Chondrocyte (in vitro differentiated cells): ENCODE data around the gene NCBP2. TPM values are rescaled to one million over a fixed set of nuclear protein-coding genes. Genes with fewer than 3 reads are reported as not detected.

Source experiments
- DNase-seq: peaks from one replicate; pipeline ENCODE4 v3.0.0; 2021; ENCODE audit warnings: mixed read lengths, low spot score
- H3K27ac Mint-ChIP-seq: one replicate; pipeline ENCODE4 v1.8.0; 2021; ENCODE audit warnings: mild to moderate bottlenecking, moderate library complexity, mixed read lengths; ENCODE audit not compliant: unreplicated experiment
- H3K27me3 Mint-ChIP-seq: 2 replicates; pipeline ENCODE4 v1.8.0; 2021; ENCODE audit warnings: low read depth, mixed read lengths
- H3K36me3 Mint-ChIP-seq: 2 replicates; pipeline ENCODE4 v1.8.0; 2021; ENCODE audit warnings: low read depth, mixed read lengths
- H3K4me1 Mint-ChIP-seq: 2 replicates; pipeline ENCODE4 v1.8.0; 2021; ENCODE audit warnings: low read depth, mild to moderate bottlenecking, mixed read lengths
- H3K4me3 Mint-ChIP-seq: one replicate; pipeline ENCODE4 v1.8.0; 2021; ENCODE audit warnings: mild to moderate bottlenecking, moderate library complexity, mixed read lengths; ENCODE audit not compliant: unreplicated experiment
- H3K9me3 Mint-ChIP-seq: 2 replicates; pipeline ENCODE4 v1.8.0; 2021; ENCODE audit warnings: low read depth, mixed read lengths
- CTCF ChIP-seq: fragments of 200-600 bp; sonication (generic); IDR thresholded peaks from 2 replicates; pipeline ENCODE4 v1.5.0; 2021; ENCODE audit warnings: antibody characterized with exemption, mild to moderate bottlenecking, moderate library complexity
- total RNA-seq: library from RNA; stranded (reverse); gene quantifications from 3 replicates; pipeline ENCODE4 v1.2.1, GENCODE V29; 2021

The NCBP2 gene
- total RNA-seq, 1 donor from 2014 or later = 61.5 TPM

GRCh38 chr3:196896229-196896628 lies 46.1 kb downstream of the NCBP2 start:
- DNase-seq = no peak
- H3K4me1 Mint-ChIP-seq = peaks cover 7% of the 10 kb centered on the region
- H3K27me3 Mint-ChIP-seq = no peaks in the 10 kb centered on the region
- no peak overlapping the region for H3K4me3 Mint-ChIP-seq
- no peak for TF ChIP-seq CTCF
- no peaks in the 10 kb centered on the region for H3K9me3 Mint-ChIP-seq
- H3K27ac Mint-ChIP-seq = no peak overlapping the region
- peaks cover 6% of the 10 kb centered on the region for H3K36me3 Mint-ChIP-seq

DNA sequence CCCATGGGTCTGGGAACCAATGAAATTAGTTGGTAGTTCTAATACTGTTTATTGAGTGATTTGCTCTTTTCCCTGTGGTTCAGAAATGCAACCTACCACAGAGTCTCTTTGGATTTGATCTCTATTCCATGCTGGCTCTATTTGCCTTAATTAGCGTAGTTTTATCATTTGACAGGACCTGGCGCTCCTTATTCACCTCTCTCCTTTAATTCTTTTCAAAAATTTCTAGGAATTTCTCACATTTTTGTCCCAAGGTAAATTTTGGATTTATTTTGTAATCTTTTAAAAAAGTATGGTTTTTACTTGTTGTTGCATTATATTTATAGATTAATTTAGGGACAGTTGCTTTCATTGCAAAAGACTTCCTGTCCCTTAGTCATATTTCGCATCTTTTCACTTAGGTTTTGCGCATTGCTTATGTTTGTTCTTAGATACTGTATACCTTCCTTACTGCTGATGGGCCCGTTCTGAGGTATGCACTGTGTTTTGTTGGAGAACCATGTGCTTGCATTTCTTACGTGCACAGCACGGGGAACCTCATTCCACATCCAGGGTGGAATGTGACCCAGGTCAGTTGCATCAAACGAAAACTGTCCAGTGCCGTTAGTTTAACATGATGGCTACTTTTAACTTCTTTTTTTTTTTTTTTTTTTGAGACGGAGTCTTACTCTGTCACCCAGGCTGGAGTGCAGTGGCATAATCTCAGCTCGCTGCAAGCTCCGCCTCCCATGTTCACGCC lies 47.6 kb downstream of the NCBP2 start:
- Mint-ChIP-seq H3K36me3 (peaks cover 2% of the 10 kb centered on the region), H3K9me3 (no peaks in the 10 kb centered on the region), H3K27me3 (no peaks in the 10 kb centered on the region), H3K27ac (peak overlapping the region; percentile 45), H3K4me1 (peaks cover 17% of the 10 kb centered on the region), H3K4me3 (no peak overlapping the region)
- DNase-seq = no peak
- no peak for TF ChIP-seq CTCF

DNA sequence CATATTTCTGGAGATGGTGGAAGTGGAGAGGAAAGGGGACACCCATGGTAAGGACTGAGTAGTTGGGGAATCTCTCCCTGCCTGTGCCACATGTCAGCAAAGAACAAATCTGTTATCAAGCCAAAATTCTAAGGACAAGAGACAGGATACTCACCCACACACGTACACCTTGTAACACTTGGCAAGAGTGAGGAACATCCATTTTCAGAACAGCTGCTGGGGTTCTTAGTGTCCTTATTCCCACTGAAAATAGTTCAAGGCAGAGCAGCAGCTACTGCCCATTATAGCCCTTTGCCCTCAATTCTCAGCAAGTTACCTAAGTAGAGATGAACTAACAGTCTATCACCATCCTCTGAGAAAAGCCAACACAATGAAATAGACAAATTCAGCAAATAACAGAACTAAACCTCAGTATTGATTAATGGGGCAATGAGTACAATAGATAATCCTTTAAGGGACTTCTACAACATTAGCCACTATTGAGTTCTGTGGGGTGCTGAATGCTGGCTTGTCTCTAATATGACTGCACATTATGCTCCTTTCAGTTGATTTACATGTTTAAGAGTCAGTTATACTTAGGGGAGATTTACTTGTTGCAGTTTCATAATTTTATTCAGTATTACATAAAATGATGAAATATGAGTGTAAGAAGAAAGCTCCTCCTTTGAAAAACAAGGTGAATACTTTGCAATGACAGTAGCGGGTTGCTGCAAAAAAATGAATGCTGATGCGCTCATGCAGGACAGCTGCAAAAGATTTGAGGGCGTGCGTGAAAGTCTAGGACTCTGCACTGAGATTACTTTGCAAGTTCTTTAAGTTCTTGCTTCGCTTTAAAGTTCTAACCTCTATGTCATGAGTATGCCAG lies 52.3 kb downstream of the NCBP2 start:
- H3K9me3 Mint-ChIP-seq = no peaks in the 10 kb centered on the region
- H3K36me3 Mint-ChIP-seq = peaks cover 5% of the 10 kb centered on the region
- no peaks in the 10 kb centered on the region for H3K27me3 Mint-ChIP-seq
- peak overlapping the region; percentile 69 for H3K27ac Mint-ChIP-seq
- DNase-seq = no peak
- H3K4me3 Mint-ChIP-seq = no peak overlapping the region
- peaks cover 25% of the 10 kb centered on the region for H3K4me1 Mint-ChIP-seq
- TF ChIP-seq CTCF = no peak

- Mint-ChIP-seq H3K9me3 (no peaks in the 10 kb centered on the region), H3K4me3 (no peak overlapping the region), H3K36me3 (peaks cover 7% of the 10 kb centered on the region), H3K27ac (no peak overlapping the region), H3K4me1 (peaks cover 20% of the 10 kb centered on the region), H3K27me3 (no peaks in the 10 kb centered on the region)
- no peak for TF ChIP-seq CTCF
- DNase-seq = no peak
Measured at GRCh38 chr3:196886144-196886543, 56.2 kb downstream of the NCBP2 start.

Other genes with a start within 250 kb of the NCBP2 start
- gene CEP19, start 230.3 kb downstream of the NCBP2 start, total RNA-seq = 2.1 to 2.8 TPM (median 2.5 TPM) in 3 replicates
- 27.2 to 31.2 TPM (median 30.8 TPM) in 3 replicates for gene PIGX, start 230.2 kb downstream of the NCBP2 start, total RNA-seq
- 61.3 to 90.3 TPM (median 79.9 TPM) in 3 replicates for gene PAK2, start 202.7 kb downstream of the NCBP2 start, total RNA-seq
- gene SENP5, start 74.6 kb downstream of the NCBP2 start, total RNA-seq = 34.8 to 37.5 TPM (median 36.2 TPM) in 3 replicates
- gene PIGZ, start 26.3 kb upstream of the NCBP2 start, total RNA-seq = 8.8 to 10.1 TPM (median 9.9 TPM) in 3 replicates
- gene MELTF, start 87.3 kb upstream of the NCBP2 start, total RNA-seq = 4.5 to 5.2 TPM (median 5.1 TPM) in 3 replicates